Naive B cell (primary cell): ENCODE data around the gene LGALS9. TPM values are rescaled to one million over a fixed set of nuclear protein-coding genes. Genes with fewer than 3 reads are reported as not detected.

Experiments
- ATAC-seq, 2 donors: fragments of 150-1000 bp; cut with Tn5 transposase; 2 replicates each; pipeline ENCODE4 v1.10.0; 2021; ENCODE audit warnings: low read depth in 2 of 2, mild to moderate bottlenecking in 2 of 2, moderate library complexity in 2 of 2
- DNase-seq: peaks from one replicate; pipeline ENCODE4 v3.0.0; 2022
- H3K27ac Mint-ChIP-seq, 6 donors: one replicate each; pipeline ENCODE4 v1.8.0; 2020 to 2022; ENCODE audit warnings: mild to moderate bottlenecking in 6 of 6, mixed read lengths in 6 of 6, moderate library complexity in 5 of 6, inconsistent platforms in 2 of 6
- H3K27me3 Mint-ChIP-seq, 3 donors: one replicate each; pipeline ENCODE4 v1.8.0; 2021 to 2022; ENCODE audit warnings: mixed read lengths in 3 of 3, mild to moderate bottlenecking in 1 of 3
- H3K36me3 Mint-ChIP-seq, 2 donors: one replicate each; pipeline ENCODE4 v1.8.0; 2020 to 2022; ENCODE audit warnings: mixed read lengths in 2 of 2, inconsistent platforms in 1 of 2, mild to moderate bottlenecking in 1 of 2
- H3K4me1 Mint-ChIP-seq, 3 donors: one replicate each; pipeline ENCODE4 v1.8.0; 2020 to 2022; ENCODE audit warnings: mixed read lengths in 3 of 3, inconsistent platforms in 1 of 3, mild to moderate bottlenecking in 1 of 3, moderate library complexity in 1 of 3
- H3K4me3 Mint-ChIP-seq, 8 donors: one replicate each; pipeline ENCODE4 v1.8.0; 2020 to 2022; ENCODE audit warnings: mild to moderate bottlenecking in 8 of 8, mixed read lengths in 8 of 8, moderate library complexity in 8 of 8, inconsistent platforms in 2 of 8
- H3K9me3 Mint-ChIP-seq, 7 donors: one replicate each; pipeline ENCODE4 v1.8.0; 2020 to 2022; ENCODE audit warnings: mixed read lengths in 7 of 7, mild to moderate bottlenecking in 5 of 7, inconsistent platforms in 2 of 7, moderate library complexity in 1 of 7
- polyA plus RNA-seq, 6 donors: library from polyadenylated mRNA; unstranded; fragments of 300-500 nt; fragmentation: Illumina TruSeq; gene quantifications; one replicate each; pipeline ENCODE4 v1.2.3, GENCODE V29; 2021; ENCODE audit warnings: low read depth in 6 of 6

LGALS9 gene
- polyA plus RNA-seq, 6 donors from 2014 or later: 70.6 to 109 (median 91.5) TPM

DNA sequence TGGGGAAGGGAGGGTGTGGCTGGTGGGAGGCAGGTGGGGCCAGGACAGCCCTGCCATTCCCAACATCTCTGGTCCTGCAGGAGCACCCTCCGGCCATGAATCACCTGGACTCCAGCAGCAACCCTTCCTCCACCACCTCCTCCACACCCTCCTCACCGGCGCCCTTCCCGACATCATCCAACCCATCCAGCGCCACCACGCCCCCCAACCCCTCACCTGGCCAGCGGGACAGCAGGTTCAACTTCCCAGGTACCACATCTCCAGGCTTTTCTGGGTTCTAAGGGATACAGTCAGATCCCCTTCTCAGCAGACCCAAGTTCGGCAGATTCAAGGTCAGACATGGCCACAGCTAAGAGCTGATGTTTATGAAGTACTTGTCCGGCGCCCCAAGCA lies 33.8 kb upstream of the LGALS9 start:
- no peak for DNase-seq
- Mint-ChIP-seq H3K9me3 (no peaks in the 10 kb centered on the region), H3K27ac (peak overlapping the region in 1 of 6 donors; percentile 67), H3K27me3 (no peaks in the 10 kb centered on the region), H3K36me3 (peaks cover 5 to 16% of the 10 kb centered on the region in 2 donors), H3K4me3 (no peak overlapping the region), H3K4me1 (peaks cover 0 to 5% (median 3%) of the 10 kb centered on the region in 3 donors)
- ATAC-seq: no peak

GRCh38 chr17:27597783-27598320 lies 33.1 kb upstream of the LGALS9 start:
- H3K36me3 Mint-ChIP-seq: peaks cover 0 to 16% of the 10 kb centered on the region in 2 donors
- H3K27me3 Mint-ChIP-seq: no peaks in the 10 kb centered on the region
- ATAC-seq (no peak), DNase-seq (no peak)
- H3K27ac Mint-ChIP-seq: no peak overlapping the region
- H3K9me3 Mint-ChIP-seq: no peaks in the 10 kb centered on the region
- peaks cover 0 to 5% (median 3%) of the 10 kb centered on the region in 3 donors for H3K4me1 Mint-ChIP-seq
- H3K4me3 Mint-ChIP-seq: no peak overlapping the region

GRCh38 chr17:27598337-27599050 lies 32.5 kb upstream of the LGALS9 start:
- H3K27ac Mint-ChIP-seq: no peak overlapping the region
- peaks cover 3 to 10% (median 7%) of the 10 kb centered on the region in 3 donors for H3K4me1 Mint-ChIP-seq
- DNase-seq (no peak), ATAC-seq (no peak)
- peak overlapping the region in 1 of 8 donors; percentile 5 for H3K4me3 Mint-ChIP-seq
- H3K9me3 Mint-ChIP-seq: no peaks in the 10 kb centered on the region
- H3K36me3 Mint-ChIP-seq: peaks cover 0 to 16% of the 10 kb centered on the region in 2 donors
- H3K27me3 Mint-ChIP-seq: no peaks in the 10 kb centered on the region

DNA sequence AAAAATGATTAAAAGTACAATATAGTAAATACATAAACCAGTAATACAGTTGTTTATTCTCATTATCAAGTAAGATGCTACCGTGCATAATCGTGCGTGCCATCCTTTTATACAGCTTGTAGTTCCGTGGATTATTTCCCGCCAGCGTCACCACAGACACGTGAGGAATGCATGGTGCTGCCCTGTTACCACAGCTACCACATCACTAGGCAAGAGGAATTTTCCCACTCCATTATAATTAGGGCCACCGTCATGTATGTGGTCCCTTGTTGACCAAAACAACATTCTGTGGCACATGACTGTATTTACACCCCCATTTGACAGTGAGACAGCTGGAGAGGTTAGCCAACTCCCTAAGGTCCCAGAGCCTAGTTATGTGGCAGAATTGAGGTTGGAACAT lies 30.5 kb upstream of the LGALS9 start:
- Mint-ChIP-seq H3K36me3 (peaks cover 0 to 7% of the 10 kb centered on the region in 2 donors), H3K4me1 (peaks cover 3 to 10% (median 7%) of the 10 kb centered on the region in 3 donors), H3K27me3 (no peaks in the 10 kb centered on the region), H3K4me3 (no peak overlapping the region), H3K27ac (no peak overlapping the region), H3K9me3 (no peaks in the 10 kb centered on the region)
- ATAC-seq (no peak), DNase-seq (no peak)

DNA sequence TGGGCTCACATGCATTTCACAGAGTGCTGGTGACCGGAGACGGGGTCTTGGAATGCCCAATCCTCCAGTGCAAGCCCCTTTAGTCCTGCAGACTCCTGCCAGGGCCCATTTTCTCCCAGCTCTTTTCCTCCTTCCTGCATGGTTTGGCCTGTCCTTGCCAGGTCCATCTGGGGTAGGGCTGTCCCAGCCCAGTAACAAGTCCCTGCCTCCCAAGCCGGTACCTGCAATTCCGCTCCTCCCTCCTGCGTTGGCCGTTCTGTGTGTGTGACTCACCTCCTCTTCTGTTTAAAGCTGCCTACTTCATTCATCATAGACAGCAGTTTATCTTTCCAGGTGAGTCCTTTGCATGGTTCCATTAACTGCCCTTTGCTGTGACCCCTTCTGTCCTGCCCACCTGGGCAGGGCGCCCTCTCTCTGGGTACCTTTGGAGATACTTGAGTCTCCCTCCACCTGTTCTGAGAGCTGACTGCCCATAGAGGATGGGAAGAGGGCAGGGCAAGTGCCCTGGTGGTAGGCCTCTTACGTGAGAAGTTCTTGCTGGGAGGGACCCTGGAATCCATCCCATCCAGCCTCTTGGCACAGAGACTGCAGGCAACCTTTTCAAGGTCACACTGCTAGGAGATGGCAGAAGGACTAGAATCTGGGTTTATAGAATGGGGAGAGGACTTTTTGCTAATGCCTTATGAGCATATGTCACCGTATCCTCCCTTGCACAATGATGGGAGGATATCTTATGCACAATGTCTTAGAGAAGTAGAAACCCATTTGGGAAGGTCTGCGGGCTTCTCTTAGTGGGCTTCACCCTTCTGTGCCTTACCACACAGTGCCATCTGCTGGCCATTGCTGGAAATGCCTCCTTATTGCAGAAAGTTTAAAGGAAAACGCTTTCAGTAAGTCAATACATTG lies 29.7 kb upstream of the LGALS9 start:
- H3K9me3 Mint-ChIP-seq: no peaks in the 10 kb centered on the region
- H3K27ac Mint-ChIP-seq: peak overlapping the region in 1 of 6 donors; percentile 5
- no peaks in the 10 kb centered on the region for H3K27me3 Mint-ChIP-seq
- DNase-seq (peak; percentile 62), ATAC-seq (peak; percentile 39 to 64)
- H3K36me3 Mint-ChIP-seq: peaks cover 0 to 7% of the 10 kb centered on the region in 2 donors
- H3K4me3 Mint-ChIP-seq: no peak overlapping the region
- H3K4me1 Mint-ChIP-seq: peaks cover 3 to 10% (median 7%) of the 10 kb centered on the region in 3 donors

DNA sequence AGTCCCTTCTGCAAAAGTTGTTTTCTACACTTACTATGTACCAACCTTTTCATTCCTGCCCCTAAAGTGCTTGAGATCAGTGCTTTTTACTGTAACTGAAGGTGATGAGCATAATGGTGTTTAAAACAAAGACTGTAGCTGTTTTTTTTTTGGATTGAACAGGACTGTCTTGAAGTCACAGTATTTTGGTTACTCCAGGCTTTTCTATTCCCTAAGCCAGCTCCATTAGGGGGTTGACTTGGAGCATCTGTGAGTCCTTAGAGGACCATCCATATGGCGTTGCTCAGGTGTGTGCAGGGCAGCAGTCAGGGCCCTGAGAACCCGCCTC lies 29.0 kb upstream of the LGALS9 start:
- peaks cover 0 to 1% of the 10 kb centered on the region in 2 donors for H3K36me3 Mint-ChIP-seq
- no peak for ATAC-seq
- no peaks in the 10 kb centered on the region for H3K27me3 Mint-ChIP-seq
- DNase-seq: no peak
- H3K9me3 Mint-ChIP-seq: no peaks in the 10 kb centered on the region
- no peak overlapping the region for H3K4me3 Mint-ChIP-seq
- H3K27ac Mint-ChIP-seq: peak overlapping the region in 1 of 6 donors; percentile 5
- H3K4me1 Mint-ChIP-seq: peaks cover 3 to 10% (median 7%) of the 10 kb centered on the region in 3 donors

DNA sequence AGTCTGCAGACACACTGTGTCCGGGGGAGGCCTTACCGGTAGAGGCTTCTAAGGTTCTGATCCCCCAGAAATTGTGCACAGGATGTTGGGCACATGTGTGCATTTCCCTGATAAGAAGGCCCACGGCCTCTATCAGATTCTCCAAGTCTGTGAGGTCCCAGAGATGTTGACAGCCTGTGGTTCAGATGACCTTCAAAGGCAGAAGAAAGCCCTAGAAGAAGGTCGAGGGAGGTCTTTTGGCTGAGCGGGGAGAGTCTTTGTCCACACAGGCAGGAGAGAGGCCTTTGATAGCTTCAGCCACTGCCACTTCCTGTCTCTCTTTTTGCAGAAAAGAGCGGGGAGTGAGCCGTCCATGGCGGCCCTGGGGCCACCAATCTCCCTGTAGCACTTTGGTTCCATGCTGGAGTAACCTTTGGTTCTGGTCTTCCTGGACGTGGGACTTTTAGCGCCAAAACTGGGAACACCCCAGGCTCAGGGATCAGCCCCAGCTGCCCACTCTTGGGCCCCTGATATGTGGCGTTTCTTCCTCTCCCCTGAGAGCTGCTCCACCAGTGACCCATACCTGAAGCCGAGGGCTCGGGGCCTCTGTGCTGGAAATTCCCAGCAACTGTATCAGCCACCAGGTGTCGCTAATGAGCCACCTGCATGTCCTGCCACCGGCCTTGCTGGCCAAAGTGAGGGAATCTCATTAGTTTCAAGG lies 28.1 kb upstream of the LGALS9 start:
- Mint-ChIP-seq H3K4me3 (no peak overlapping the region), H3K36me3 (no peaks in the 10 kb centered on the region), H3K27me3 (no peaks in the 10 kb centered on the region), H3K9me3 (no peaks in the 10 kb centered on the region), H3K27ac (peak overlapping the region in 1 of 6 donors; percentile 64), H3K4me1 (peaks cover 3 to 10% (median 7%) of the 10 kb centered on the region in 3 donors)
- peak; percentile 64 for DNase-seq
- ATAC-seq: peak; percentile 50 to 64

DNA sequence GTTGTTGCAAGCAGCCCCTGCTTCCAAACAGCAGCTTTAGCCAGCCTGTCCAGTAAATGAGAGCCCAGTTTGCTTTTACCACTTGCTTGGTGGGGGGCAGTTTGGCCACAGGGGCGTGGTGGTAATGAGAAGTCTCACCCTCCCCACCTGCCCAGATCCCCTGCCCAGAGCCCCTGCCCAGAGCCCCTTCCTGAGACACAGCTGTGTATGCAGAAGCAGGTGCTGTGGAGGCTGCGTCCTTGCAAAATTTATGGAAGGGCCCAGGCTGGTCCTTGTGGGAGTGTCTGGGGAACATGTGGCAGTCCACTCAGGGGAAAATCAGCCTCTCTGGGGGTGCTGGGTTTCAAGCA lies 27.6 kb upstream of the LGALS9 start:
- no peak overlapping the region for H3K4me3 Mint-ChIP-seq
- ATAC-seq (no peak), DNase-seq (no peak)
- H3K36me3 Mint-ChIP-seq: no peaks in the 10 kb centered on the region
- H3K9me3 Mint-ChIP-seq: no peaks in the 10 kb centered on the region
- H3K27me3 Mint-ChIP-seq: no peaks in the 10 kb centered on the region
- no peak overlapping the region for H3K27ac Mint-ChIP-seq
- peaks cover 3 to 10% (median 7%) of the 10 kb centered on the region in 3 donors for H3K4me1 Mint-ChIP-seq

DNA sequence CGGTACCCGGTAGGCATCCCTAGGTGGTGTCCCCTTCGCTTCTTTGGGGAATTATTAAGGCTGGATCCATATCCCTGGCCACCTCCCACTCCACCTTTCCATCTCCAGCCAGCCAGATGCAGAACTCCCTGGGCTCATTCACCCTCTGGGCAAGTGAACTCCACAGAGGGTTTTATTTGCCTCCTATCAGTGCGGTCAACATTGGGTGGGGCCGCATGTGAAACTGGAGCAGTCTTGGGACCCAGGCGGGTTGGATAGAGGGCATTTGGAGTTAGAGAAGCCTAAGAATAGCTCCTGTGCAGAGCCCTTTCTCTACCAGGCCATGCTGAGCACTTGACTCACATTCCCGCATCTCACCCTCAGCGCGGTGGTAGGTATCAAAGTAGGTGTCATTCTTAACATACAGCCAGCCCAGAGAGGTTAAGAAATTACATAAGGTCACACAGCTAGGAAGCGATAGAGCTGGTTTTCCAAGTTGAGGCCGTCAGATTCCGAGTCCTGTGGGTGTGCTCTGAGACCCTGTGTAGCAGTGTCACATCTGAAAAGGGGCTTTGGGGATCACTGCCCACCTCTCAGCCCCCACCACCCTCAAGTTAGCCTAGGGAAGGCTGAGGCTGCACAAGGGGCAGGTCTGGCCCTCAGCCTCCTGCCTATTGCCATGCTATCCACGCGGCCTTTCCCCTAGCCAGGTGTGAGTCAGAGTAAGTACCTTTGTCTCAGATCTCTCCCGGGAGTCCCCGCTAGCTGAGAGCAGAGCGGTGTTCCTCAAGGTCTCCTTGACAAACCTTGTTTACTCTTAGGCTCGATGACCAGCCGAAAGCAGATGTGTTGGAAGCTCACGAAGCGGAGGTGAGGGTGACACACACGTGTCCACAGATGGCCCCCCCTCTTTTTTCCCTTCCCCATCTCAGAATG lies 26.9 kb upstream of the LGALS9 start:
- Mint-ChIP-seq H3K27me3 (no peaks in the 10 kb centered on the region), H3K4me1 (peaks cover 3 to 10% (median 7%) of the 10 kb centered on the region in 3 donors), H3K4me3 (no peak overlapping the region), H3K36me3 (no peaks in the 10 kb centered on the region), H3K27ac (peak overlapping the region in 1 of 6 donors; percentile 86), H3K9me3 (no peaks in the 10 kb centered on the region)
- DNase-seq (no peak), ATAC-seq (no peak)

GRCh38 chr17:27605409-27605808 lies 25.6 kb upstream of the LGALS9 start:
- ATAC-seq: no peak
- H3K4me1 Mint-ChIP-seq: peaks cover 3 to 10% (median 4%) of the 10 kb centered on the region in 3 donors
- DNase-seq: no peak
- H3K27me3 Mint-ChIP-seq: no peaks in the 10 kb centered on the region
- H3K27ac Mint-ChIP-seq: no peak overlapping the region
- H3K36me3 Mint-ChIP-seq: no peaks in the 10 kb centered on the region
- H3K9me3 Mint-ChIP-seq: no peaks in the 10 kb centered on the region
- H3K4me3 Mint-ChIP-seq: no peak overlapping the region

GRCh38 chr17:27607521-27608091 lies 23.4 kb upstream of the LGALS9 start:
- peaks cover 3 to 6% (median 4%) of the 10 kb centered on the region in 3 donors for H3K4me1 Mint-ChIP-seq
- no peaks in the 10 kb centered on the region for H3K27me3 Mint-ChIP-seq
- peaks cover 0 to 5% of the 10 kb centered on the region in 2 donors for H3K36me3 Mint-ChIP-seq
- no peaks in the 10 kb centered on the region for H3K9me3 Mint-ChIP-seq
- no peak overlapping the region for H3K4me3 Mint-ChIP-seq
- DNase-seq (no peak), ATAC-seq (no peak)
- no peak overlapping the region for H3K27ac Mint-ChIP-seq
